HCT116 (cell line): ENCODE measurements around the gene ATP8B3. TPM values are rescaled to one million over a fixed set of nuclear protein-coding genes. Genes with fewer than 3 reads are reported as not detected.

Experiments
- ATAC-seq: fragments of 200-7000 bp; cut with Tn5 transposase; 2 replicates; pipeline ENCODE4 v1.9.1; 2020; ENCODE audit warnings: mild to moderate bottlenecking, moderate library complexity
- BruUV-seq: library from RNA; stranded (reverse); fragments of 400-500 nt; replicated peaks from 2 replicates; lab custom pipeline; 2021; lab: Mats Ljungman, UMichigan
- CTCF ChIA-PET: fragments of 300-600 bp; sonication (Branson Sonifier 250); formaldehyde crosslinking; loops from one replicate; lab custom pipeline; 2021; ENCODE audit warnings: antibody characterized with exemption; lab: Charles Lee
- POLR2A ChIA-PET: fragments of 300-600, 350-600 bp; sonication (Branson Sonifier 250); formaldehyde crosslinking; loops from one replicate; lab custom pipeline; 2021; ENCODE audit warnings: antibody characterized with exemption; lab: Charles Lee
- RAD21 ChIA-PET, 2 experiments: fragments of 300-600 bp; sonication (Branson Sonifier 250); formaldehyde crosslinking; loops; one replicate each; lab custom pipeline; 2023; ENCODE audit warnings: low total read pairs in 2 of 2; ENCODE audit not compliant: uncharacterized antibody in 2 of 2, unreplicated experiment in 2 of 2, low non-redundant PET in 1 of 2; lab: Charles Lee
- DNase-seq: peaks from one replicate; pipeline ENCODE4 v3.0.0-alpha.2; 2010; ENCODE audit warnings: low read depth, low spot score
- H2AFZ ChIP-seq: fragments of 200-600 bp; shearing (Covaris generic), sonication (generic); 2 replicates; pipeline ENCODE4 v1.6.1; 2017; ENCODE audit warnings: low read depth, mixed run types, mixed read lengths, antibody characterized with exemption, low read length; ENCODE audit not compliant: poor library complexity, severe bottlenecking
- H3K27ac ChIP-seq: 2 replicates; pipeline ENCODE4 v1.5.1; 2012; ENCODE audit warnings: low read depth, low read length
- H3K27me3 ChIP-seq: fragments of 200-600 bp; sonication (generic); 2 replicates; pipeline ENCODE4 v1.6.1; 2016; ENCODE audit warnings: mixed run types, low read length, mixed read lengths; ENCODE audit not compliant: insufficient read depth
- H3K36me3 ChIP-seq, 2 experiments: fragments of 200-500 bp in 1 of 2; fragments of 200-600 bp in 1 of 2; sonication (Bioruptor generic) in 1 of 2; sonication (generic) in 1 of 2; 2 replicates each; pipeline versions ENCODE4 v1.5.1 to v1.6.1; 2014 to 2016; ENCODE audit warnings: low read length in 2 of 2, inconsistent platforms in 1 of 2, mixed read lengths in 1 of 2, mixed run types in 1 of 2; ENCODE audit not compliant: insufficient read depth in 2 of 2, control insufficient read depth in 1 of 2
- H3K4me1 ChIP-seq, 2 experiments: fragments of 200-600 bp in 1 of 2; sonication (generic) in 1 of 2; 2 replicates each; pipeline versions ENCODE4 v1.5.1 to v1.6.1; 2012 to 2017; ENCODE audit warnings: low read length in 2 of 2, inconsistent platforms in 1 of 2, mild to moderate bottlenecking in 1 of 2, mixed read lengths in 1 of 2, mixed run types in 1 of 2, moderate library complexity in 1 of 2; ENCODE audit not compliant: insufficient read depth in 2 of 2, control insufficient read depth in 1 of 2
- H3K4me2 ChIP-seq: fragments of 200-600 bp; sonication (generic); 2 replicates; pipeline ENCODE4 v1.6.1; 2017; ENCODE audit warnings: mixed run types, low read length, mixed read lengths
- H3K4me3 ChIP-seq, 2 experiments: fragments of 200-600 bp in 1 of 2; sonication (generic) in 1 of 2; replicated peaks in 1 of 2; 2 replicates each; pipeline ENCODE4 v1.5.1; 2011 to 2016; ENCODE audit warnings: low read length in 2 of 2, control low read depth in 1 of 2, low read depth in 1 of 2, mild to moderate bottlenecking in 1 of 2, mixed read lengths in 1 of 2, mixed run types in 1 of 2
- H3K79me2 ChIP-seq: fragments of 200-600 bp; sonication (generic); 2 replicates; pipeline ENCODE4 v1.6.1; 2017; ENCODE audit warnings: mild to moderate bottlenecking, mixed run types, low read length, moderate library complexity, mixed read lengths; ENCODE audit not compliant: insufficient read depth
- H3K9ac ChIP-seq: fragments of 200-600 bp; sonication (generic); 2 replicates; pipeline ENCODE4 v1.6.1; 2016; ENCODE audit warnings: low read length, mixed read lengths
- H3K9me2 ChIP-seq: fragments of 200-600 bp; sonication (generic), shearing (Covaris generic); 2 replicates; pipeline ENCODE4 v1.6.1; 2017; ENCODE audit warnings: mixed run types, mild to moderate bottlenecking, moderate library complexity; ENCODE audit not compliant: insufficient read depth
- H3K9me3 ChIP-seq, 2 experiments: fragments of 200-500 bp in 1 of 2; fragments of 200-600 bp in 1 of 2; sonication (Bioruptor generic) in 1 of 2; sonication (generic) in 1 of 2; 2 replicates each; pipeline ENCODE4 v1.6.1; 2014 to 2017; ENCODE audit warnings: low read length in 2 of 2, mixed read lengths in 2 of 2, inconsistent platforms in 1 of 2, low read depth in 1 of 2, mild to moderate bottlenecking in 1 of 2, mixed run types in 1 of 2, moderate library complexity in 1 of 2; ENCODE audit not compliant: control insufficient read depth in 1 of 2, insufficient read depth in 1 of 2
- H4K20me1 ChIP-seq: fragments of 200-600 bp; sonication (generic), shearing (Covaris generic); 2 replicates; pipeline ENCODE4 v1.6.1; 2017; ENCODE audit warnings: mixed run types, mild to moderate bottlenecking, moderate library complexity; ENCODE audit not compliant: insufficient read depth
- CBX3 ChIP-seq: IDR thresholded peaks from 2 replicates; pipeline ENCODE4 v1.6.1; 2012; ENCODE audit warnings: low read depth
- CEBPB ChIP-seq: IDR thresholded peaks from 2 replicates; pipeline ENCODE4 v1.6.1; 2012; ENCODE audit warnings: low read depth
- ELF1 ChIP-seq: IDR thresholded peaks from 2 replicates; pipeline ENCODE4 v1.6.1; 2012; ENCODE audit warnings: low read depth, borderline replicate concordance
- EZH2 ChIP-seq: fragments of 200-600 bp; sonication (generic); IDR thresholded peaks from 2 replicates; pipeline ENCODE4 v1.6.1; 2017; ENCODE audit warnings: antibody characterized with exemption, mixed run types
- EZH2phosphoT487 ChIP-seq: fragments of 200-600 bp; IDR thresholded peaks from 2 replicates; pipeline ENCODE4 v1.6.1; 2018; ENCODE audit warnings: antibody characterized with exemption, borderline replicate concordance
- FOSL1 ChIP-seq: IDR thresholded peaks from 2 replicates; pipeline ENCODE4 v1.6.1; 2012; ENCODE audit warnings: low read depth
- JUND ChIP-seq: IDR thresholded peaks from 2 replicates; pipeline ENCODE4 v1.6.1; 2012
- POLR2A ChIP-seq: IDR thresholded peaks from 2 replicates; pipeline ENCODE4 v1.7.0; 2011; ENCODE audit warnings: borderline replicate concordance; ENCODE audit not compliant: insufficient read depth, insufficient read length; ENCODE audit errors: extremely low read depth
- POLR2AphosphoS5 ChIP-seq: IDR thresholded peaks from 2 replicates; pipeline ENCODE4 v1.6.1; 2011; ENCODE audit warnings: mild to moderate bottlenecking, low read depth, low read length, moderate library complexity
- RAD21 ChIP-seq: IDR thresholded peaks from 2 replicates; pipeline ENCODE4 v1.6.1; 2012; ENCODE audit warnings: low read depth, mild to moderate bottlenecking
- SIN3A ChIP-seq: IDR thresholded peaks from 2 replicates; pipeline ENCODE4 v1.6.1; 2012; ENCODE audit warnings: low read depth
- SRF ChIP-seq: IDR thresholded peaks from 2 replicates; pipeline ENCODE4 v1.6.1; 2012; ENCODE audit warnings: low read depth
- TCF7L2 ChIP-seq: IDR thresholded peaks from 2 replicates; pipeline ENCODE4 v1.7.0; 2011; ENCODE audit warnings: borderline replicate concordance, inconsistent platforms; ENCODE audit not compliant: insufficient read depth, insufficient read length; ENCODE audit errors: extremely low read depth
- ZNF274 ChIP-seq: fragments of 200-500 bp; sonication (Bioruptor generic); IDR thresholded peaks from 2 replicates; pipeline ENCODE4 v1.6.1; 2014; ENCODE audit warnings: mild to moderate bottlenecking, low read depth, low read length, inconsistent platforms
- intact Hi-C: fragments of 100-400 bp; cut with micrococcal nuclease; formaldehyde crosslinking; loops from 2 replicates; pipeline ENCODE4 v1.10.0; 2022
- total RNA-seq: library from RNA; stranded (reverse); gene quantifications from one replicate; pipeline ENCODE4 v1.2.1, GENCODE V29; 2021; ENCODE audit not compliant: unreplicated experiment
- TF ChIP-seq, protein P1 (sequence below): IDR thresholded peaks from 2 replicates; pipeline ENCODE4 v1.6.1; 2011; ENCODE audit warnings: mild to moderate bottlenecking, low read length, moderate library complexity; ENCODE audit not compliant: insufficient replicate concordance; ENCODE audit errors: extremely low read depth
- TF ChIP-seq, protein P2 (sequence below): IDR thresholded peaks from 2 replicates; pipeline ENCODE4 v1.6.1; 2012
- TF ChIP-seq, protein P3 (sequence below), 3 experiments: fragments of 200-600 bp in 1 of 3; sonication (generic) in 1 of 3; IDR thresholded peaks in 2 of 3; conservative IDR thresholded peaks in 1 of 3; 2 replicates each; pipeline ENCODE4 v1.5.1; 2012 to 2017; ENCODE audit warnings: low read depth in 2 of 3, low read length in 2 of 3, antibody characterized with exemption in 1 of 3, borderline replicate concordance in 1 of 3, control low read depth in 1 of 3, mild to moderate bottlenecking in 1 of 3, mixed read lengths in 1 of 3, mixed run types in 1 of 3, moderate library complexity in 1 of 3; ENCODE audit not compliant: insufficient read depth in 1 of 3
- TF ChIP-seq, protein P4 (sequence below): IDR thresholded peaks from 2 replicates; pipeline ENCODE4 v1.6.1; 2012; ENCODE audit warnings: low read depth
- TF ChIP-seq, protein P5 (sequence below): IDR thresholded peaks from 2 replicates; pipeline ENCODE4 v1.6.1; 2012

Gene ATP8B3
- total RNA-seq, 1 experiment from 2014 or later = 17.0 TPM

DNA sequence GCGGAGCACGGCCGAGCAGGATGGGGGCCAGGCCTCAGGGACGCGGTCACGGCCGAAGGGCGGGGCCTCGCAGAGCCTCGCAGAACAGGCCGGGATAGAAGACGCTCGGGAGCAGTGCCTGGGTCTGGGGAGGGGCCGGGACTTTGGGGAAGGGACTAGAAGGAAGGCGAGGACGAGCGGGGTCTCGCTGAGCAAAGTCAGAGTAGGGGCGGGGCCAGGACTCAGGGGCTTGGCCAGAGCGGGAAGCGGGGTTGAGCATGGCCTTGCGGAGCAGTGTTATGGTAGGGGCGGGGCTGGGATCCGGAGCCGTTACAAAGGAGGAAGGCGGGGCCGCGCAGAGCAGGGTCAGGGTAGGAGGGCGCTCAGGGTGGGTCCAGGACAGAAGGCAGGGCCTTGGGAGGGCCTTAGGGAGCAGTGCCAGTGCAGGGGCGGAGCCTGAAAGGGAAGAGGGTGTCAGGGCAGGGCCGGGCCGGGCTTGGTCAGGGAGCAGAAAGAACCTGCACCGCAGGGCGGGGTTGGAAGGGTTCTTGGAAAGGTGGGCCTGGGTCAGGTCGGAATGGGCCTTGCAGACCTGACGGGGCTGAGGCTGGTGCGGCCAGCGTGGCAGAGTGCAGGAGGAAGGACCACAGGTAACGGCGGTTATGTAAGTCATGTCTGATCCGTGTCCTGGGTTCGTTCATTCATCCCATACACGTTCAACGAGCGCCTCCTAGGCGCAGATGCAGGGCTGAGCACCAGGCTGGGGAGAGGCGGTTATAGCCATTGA, 533 bp upstream of the ATP8B3 start:
- BruUV-seq = no TSS peak
- H3K79me2 ChIP-seq = no peaks in the 10 kb centered on the region
- ATAC-seq = peak; percentile 86
- H3K4me2 ChIP-seq = peak overlapping the region; percentile 92
- no peaks in the 10 kb centered on the region for H3K27me3 ChIP-seq
- peaks cover 20 to 38% of the 10 kb centered on the region in 2 experiments for H3K4me1 ChIP-seq
- POLR2A ChIA-PET = no interaction called here
- CTCF ChIA-PET = interaction anchor here (1.0 to 1.9 kb wide), 3 partner anchors 13 to 23 kb away, joined by 3 to 9 read pairs (median 3); no protein-coding TSS in a partner anchor
- peaks cover under 1 to 2% of the 10 kb centered on the region in 2 experiments; a peak in 2 of 4 replicates for H3K36me3 ChIP-seq
- RAD21 ChIA-PET = no interaction called here
- H3K9ac ChIP-seq = peak overlapping the region; percentile 49
- DNase-seq = peak; percentile 95
- no peaks in the 10 kb centered on the region for H4K20me1 ChIP-seq
- no peaks in the 10 kb centered on the region for H3K9me3 ChIP-seq
- peak overlapping the region; percentile 79 for H3K27ac ChIP-seq
- peak overlapping the region; percentile 56 to 61 for H3K4me3 ChIP-seq
- intact Hi-C loops = loop anchor here (2.0 to 10.0 kb wide), 3 partner anchors 140 to 208 kb away; partner anchors contain the start of gene UQCR11
- no peaks in the 10 kb centered on the region for H3K9me2 ChIP-seq
- H2AFZ ChIP-seq = peak overlapping the region; percentile 78
- TF ChIP-seq, protein P1, sequence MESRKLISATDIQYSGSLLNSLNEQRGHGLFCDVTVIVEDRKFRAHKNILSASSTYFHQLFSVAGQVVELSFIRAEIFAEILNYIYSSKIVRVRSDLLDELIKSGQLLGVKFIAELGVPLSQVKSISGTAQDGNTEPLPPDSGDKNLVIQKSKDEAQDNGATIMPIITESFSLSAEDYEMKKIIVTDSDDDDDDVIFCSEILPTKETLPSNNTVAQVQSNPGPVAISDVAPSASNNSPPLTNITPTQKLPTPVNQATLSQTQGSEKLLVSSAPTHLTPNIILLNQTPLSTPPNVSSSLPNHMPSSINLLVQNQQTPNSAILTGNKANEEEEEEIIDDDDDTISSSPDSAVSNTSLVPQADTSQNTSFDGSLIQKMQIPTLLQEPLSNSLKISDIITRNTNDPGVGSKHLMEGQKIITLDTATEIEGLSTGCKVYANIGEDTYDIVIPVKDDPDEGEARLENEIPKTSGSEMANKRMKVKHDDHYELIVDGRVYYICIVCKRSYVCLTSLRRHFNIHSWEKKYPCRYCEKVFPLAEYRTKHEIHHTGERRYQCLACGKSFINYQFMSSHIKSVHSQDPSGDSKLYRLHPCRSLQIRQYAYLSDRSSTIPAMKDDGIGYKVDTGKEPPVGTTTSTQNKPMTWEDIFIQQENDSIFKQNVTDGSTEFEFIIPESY = no peak
- no peak for TF ChIP-seq ELF1
- peak; percentile 96 for TF ChIP-seq RAD21
- TF ChIP-seq FOSL1 = no peak
- TF ChIP-seq, protein P2, sequence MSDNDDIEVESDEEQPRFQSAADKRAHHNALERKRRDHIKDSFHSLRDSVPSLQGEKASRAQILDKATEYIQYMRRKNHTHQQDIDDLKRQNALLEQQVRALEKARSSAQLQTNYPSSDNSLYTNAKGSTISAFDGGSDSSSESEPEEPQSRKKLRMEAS = no peak; the same call in 1 of the 2 replicates
- TF ChIP-seq CEBPB = no peak
- no peak for TF ChIP-seq ZNF274
- TF ChIP-seq POLR2AphosphoS5 = peak; percentile 44
- no peak for TF ChIP-seq EZH2
- TF ChIP-seq SRF = no peak
- TF ChIP-seq, protein P3, sequence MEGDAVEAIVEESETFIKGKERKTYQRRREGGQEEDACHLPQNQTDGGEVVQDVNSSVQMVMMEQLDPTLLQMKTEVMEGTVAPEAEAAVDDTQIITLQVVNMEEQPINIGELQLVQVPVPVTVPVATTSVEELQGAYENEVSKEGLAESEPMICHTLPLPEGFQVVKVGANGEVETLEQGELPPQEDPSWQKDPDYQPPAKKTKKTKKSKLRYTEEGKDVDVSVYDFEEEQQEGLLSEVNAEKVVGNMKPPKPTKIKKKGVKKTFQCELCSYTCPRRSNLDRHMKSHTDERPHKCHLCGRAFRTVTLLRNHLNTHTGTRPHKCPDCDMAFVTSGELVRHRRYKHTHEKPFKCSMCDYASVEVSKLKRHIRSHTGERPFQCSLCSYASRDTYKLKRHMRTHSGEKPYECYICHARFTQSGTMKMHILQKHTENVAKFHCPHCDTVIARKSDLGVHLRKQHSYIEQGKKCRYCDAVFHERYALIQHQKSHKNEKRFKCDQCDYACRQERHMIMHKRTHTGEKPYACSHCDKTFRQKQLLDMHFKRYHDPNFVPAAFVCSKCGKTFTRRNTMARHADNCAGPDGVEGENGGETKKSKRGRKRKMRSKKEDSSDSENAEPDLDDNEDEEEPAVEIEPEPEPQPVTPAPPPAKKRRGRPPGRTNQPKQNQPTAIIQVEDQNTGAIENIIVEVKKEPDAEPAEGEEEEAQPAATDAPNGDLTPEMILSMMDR (IDR thresholded peaks at IDR 0.05 in 2 of 3, conservative IDR thresholded peaks at IDR 0.05 in 1 of 3; ENCODE audit: borderline replicate concordance in 1 of 3, insufficient read depth in 1 of 3, low read depth in 2 of 3, low read length in 2 of 3) = peak in 2 of 3 experiments; percentile 85 to 90; a peak in 5 of 6 replicates
- TF ChIP-seq POLR2A = peak; percentile 22
- no peak for TF ChIP-seq CBX3
- TF ChIP-seq, protein P4, sequence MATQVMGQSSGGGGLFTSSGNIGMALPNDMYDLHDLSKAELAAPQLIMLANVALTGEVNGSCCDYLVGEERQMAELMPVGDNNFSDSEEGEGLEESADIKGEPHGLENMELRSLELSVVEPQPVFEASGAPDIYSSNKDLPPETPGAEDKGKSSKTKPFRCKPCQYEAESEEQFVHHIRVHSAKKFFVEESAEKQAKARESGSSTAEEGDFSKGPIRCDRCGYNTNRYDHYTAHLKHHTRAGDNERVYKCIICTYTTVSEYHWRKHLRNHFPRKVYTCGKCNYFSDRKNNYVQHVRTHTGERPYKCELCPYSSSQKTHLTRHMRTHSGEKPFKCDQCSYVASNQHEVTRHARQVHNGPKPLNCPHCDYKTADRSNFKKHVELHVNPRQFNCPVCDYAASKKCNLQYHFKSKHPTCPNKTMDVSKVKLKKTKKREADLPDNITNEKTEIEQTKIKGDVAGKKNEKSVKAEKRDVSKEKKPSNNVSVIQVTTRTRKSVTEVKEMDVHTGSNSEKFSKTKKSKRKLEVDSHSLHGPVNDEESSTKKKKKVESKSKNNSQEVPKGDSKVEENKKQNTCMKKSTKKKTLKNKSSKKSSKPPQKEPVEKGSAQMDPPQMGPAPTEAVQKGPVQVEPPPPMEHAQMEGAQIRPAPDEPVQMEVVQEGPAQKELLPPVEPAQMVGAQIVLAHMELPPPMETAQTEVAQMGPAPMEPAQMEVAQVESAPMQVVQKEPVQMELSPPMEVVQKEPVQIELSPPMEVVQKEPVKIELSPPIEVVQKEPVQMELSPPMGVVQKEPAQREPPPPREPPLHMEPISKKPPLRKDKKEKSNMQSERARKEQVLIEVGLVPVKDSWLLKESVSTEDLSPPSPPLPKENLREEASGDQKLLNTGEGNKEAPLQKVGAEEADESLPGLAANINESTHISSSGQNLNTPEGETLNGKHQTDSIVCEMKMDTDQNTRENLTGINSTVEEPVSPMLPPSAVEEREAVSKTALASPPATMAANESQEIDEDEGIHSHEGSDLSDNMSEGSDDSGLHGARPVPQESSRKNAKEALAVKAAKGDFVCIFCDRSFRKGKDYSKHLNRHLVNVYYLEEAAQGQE = no peak
- no peak for TF ChIP-seq JUND
- TF ChIP-seq, protein P5, sequence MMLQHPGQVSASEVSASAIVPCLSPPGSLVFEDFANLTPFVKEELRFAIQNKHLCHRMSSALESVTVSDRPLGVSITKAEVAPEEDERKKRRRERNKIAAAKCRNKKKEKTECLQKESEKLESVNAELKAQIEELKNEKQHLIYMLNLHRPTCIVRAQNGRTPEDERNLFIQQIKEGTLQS = no peak
- no peak for TF ChIP-seq SIN3A
- no peak for TF ChIP-seq EZH2phosphoT487
- no peak for TF ChIP-seq TCF7L2
